HG03064 (cell line): Measurements from ENCODE around the gene SLC12A4.
A peak's percentile ranks its signal among the peaks of the same experiment; 100 is the strongest.
"Not testable (repeated sequence)": the region's sequence is repeated elsewhere in the genome, so short reads cannot be mapped to it uniquely, and the experiment has no call there.

Experiments used
- ATAC-seq: cut with Tn5 transposase; IDR thresholded peaks from one replicate; pipeline ENCODE4 v1.9.1; 2021; ENCODE audit warnings: low read depth; ENCODE audit not compliant: unreplicated experiment

Gene SLC12A4

GRCh38 chr16:67968400-67969253 lies at the start of gene SLC12A4:
SLC12A4 (minus strand) TSS chr16:67968637; CDS start chr16:67968553, 84 bp downstream.
- ATAC-seq, result peak; percentile 77

GRCh38 chr16:68015681-68016080 lies 47.2 kb upstream of the SLC12A4 start, which contains the start of gene DPEP2NB:
DPEP2NB (minus strand) TSS chr16:68015911; CDS start chr16:68015770, 141 bp downstream.
- ATAC-seq, result no peak

GRCh38 chr16:68013440-68013839 lies 45.0 kb upstream of the SLC12A4 start:
- no peak for ATAC-seq

- ATAC-seq, result not testable (repeated sequence)
Observed at GRCh38 chr16:68009872-68010271, 41.4 kb upstream of the SLC12A4 start.

GRCh38 chr16:68009157-68009735 lies 40.8 kb upstream of the SLC12A4 start:
- ATAC-seq, result no peak

GRCh38 chr16:68005786-68006286 lies 37.4 kb upstream of the SLC12A4 start:
- ATAC-seq, result no peak

GRCh38 chr16:68005211-68005610 lies 36.8 kb upstream of the SLC12A4 start:
- ATAC-seq, result no peak

- no peak for ATAC-seq
Observed at GRCh38 chr16:68003031-68003430, 34.6 kb upstream of the SLC12A4 start.

GRCh38 chr16:68000450-68000849 lies 32.0 kb upstream of the SLC12A4 start:
- ATAC-seq, result no peak

GRCh38 chr16:67999985-68000384 lies 31.5 kb upstream of the SLC12A4 start:
- ATAC-seq, result no peak

GRCh38 chr16:67998779-67999688 lies 30.6 kb upstream of the SLC12A4 start, which contains the start of gene DPEP2:
DPEP2 (minus strand) TSS chr16:67999484; CDS start chr16:67993212, 6,272 bp downstream.
- not testable (repeated sequence) for ATAC-seq

GRCh38 chr16:67998231-67998778 lies 29.9 kb upstream of the SLC12A4 start:
- ATAC-seq, result not testable (repeated sequence)

GRCh38 chr16:67996666-67997065 lies 28.2 kb upstream of the SLC12A4 start:
- no peak for ATAC-seq

GRCh38 chr16:67995423-67995822 lies 27.0 kb upstream of the SLC12A4 start:
- no peak for ATAC-seq

- not testable (repeated sequence) for ATAC-seq
Observed at GRCh38 chr16:67994040-67994408, 25.6 kb upstream of the SLC12A4 start.

- no peak for ATAC-seq
Observed at GRCh38 chr16:67993207-67994039, 25.0 kb upstream of the SLC12A4 start.

GRCh38 chr16:67992661-67993206 lies 24.3 kb upstream of the SLC12A4 start:
- ATAC-seq, result no peak

GRCh38 chr16:67990018-67990386 lies 21.6 kb upstream of the SLC12A4 start:
- ATAC-seq, result no peak
